ENCODE results near the gene CALML5.

The CALML5 gene

DNA sequence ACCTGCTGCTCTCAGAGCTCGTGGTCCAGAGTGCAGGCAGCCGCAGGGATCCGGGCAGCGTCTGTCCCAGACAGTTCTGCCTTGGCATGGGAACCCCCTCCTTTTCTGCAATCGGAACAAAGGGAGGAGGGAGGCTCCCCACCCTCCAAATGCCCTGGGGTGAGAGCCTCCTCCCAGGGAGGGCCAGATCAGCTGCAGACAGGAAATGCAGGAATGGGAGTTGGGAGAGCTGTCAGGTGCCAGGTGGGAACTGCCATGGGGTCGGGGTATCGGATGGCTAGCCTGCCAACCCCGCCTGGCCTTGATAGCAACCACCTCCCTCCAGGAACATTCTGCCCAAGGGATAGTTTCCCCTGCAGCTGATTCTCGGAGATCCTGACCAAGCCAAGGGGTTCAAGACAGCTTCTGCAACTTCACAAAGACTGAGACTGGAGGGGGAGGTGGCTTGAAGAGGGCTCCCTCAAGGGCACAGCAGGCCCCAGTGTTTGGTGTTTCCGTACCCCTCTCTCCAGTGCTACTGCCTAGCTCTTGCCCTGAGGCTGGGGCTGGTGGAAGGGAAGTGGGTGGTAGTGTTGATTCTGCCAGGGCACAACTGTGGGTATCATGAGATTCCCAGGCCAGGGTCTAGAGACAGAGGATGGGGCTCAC, at the start of gene CALML5:
Gene CALML5, minus strand, starts transcription at position 78 of the 648 bp plus-strand sequence. CDS start 132 bp downstream, outside the sequence.
- Histone ChIP-seq H3K4me3 (ENCODE audit: low read depth in 1 of 2, low read length in 2 of 2) (no peak within 1 kb of the TSS), H3K4me1 (ENCODE audit: insufficient read depth, low read length) (no peaks in the 10 kb centered on the region)

DNA sequence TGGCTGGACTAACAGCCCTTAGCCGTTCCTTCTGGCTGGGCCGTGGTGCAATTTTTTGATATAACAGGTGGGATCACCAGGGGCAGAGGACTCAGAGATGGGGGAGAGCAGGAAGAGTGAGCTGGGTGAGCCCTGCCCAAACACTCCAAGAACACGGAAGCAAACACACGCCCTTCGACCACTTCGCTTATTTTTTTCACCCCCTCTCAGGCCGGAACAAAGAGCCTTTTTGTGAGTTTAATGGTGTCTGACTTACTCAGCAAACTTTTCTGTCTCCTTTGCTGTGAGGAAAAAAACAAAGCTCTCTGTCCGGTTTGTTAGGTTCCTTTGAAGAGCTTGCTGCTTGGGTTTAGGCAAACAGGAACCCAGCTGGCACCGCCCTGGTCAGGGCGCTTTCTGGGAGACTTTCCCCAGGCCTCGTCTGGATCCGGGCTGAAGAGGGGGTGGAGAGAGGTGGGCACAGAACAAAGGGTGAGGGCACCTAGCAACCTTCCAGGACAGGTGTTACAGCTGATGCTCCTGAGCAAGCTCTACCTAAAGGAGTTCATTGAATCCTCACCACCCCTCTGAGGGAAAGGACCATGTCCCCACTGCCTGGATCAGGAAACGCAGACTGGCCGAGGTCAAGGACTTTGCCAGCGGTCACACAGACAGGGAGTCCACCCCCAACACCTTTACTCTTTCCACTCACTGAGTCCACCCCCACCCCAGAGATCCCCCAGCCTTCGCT, 48.7 kb upstream of the CALML5 start:
- H3K9ac ChIP-seq (ENCODE audit: low read length), result peak overlapping the region; percentile 2

More for the DNA sequence above, at the start of gene CALML5:
- H3K27me3 ChIP-seq (ENCODE audit: control insufficient read depth in 1 of 2, insufficient read depth in 2 of 2, low read length in 2 of 2), result no peaks in the 10 kb centered on the region
- no peak within 1 kb of the TSS for H3K9ac ChIP-seq (ENCODE audit: low read length)
- H3K27ac ChIP-seq (ENCODE audit: low read depth, low read length), result no peak within 1 kb of the TSS
- H3K36me3 ChIP-seq (ENCODE audit: insufficient read depth, low read length), result no peaks in the 10 kb centered on the region
- H3K9me3 ChIP-seq (ENCODE audit: low read length), result no peaks in the 10 kb centered on the region

GRCh38 chr10:5547681-5547930, 48.2 kb upstream of the CALML5 start:
- Histone ChIP-seq H3K27ac (ENCODE audit: low read depth, low read length) (peak overlapping the region; percentile 71), H3K4me3 (ENCODE audit: low read depth in 1 of 2, low read length in 2 of 2) (peak overlapping the region; percentile 30 to 43), H3K4me1 (ENCODE audit: insufficient read depth, low read length) (peaks cover 27% of the 10 kb centered on the region), H3K9ac (ENCODE audit: low read length) (peak overlapping the region; percentile 2), H3K27me3 (ENCODE audit: control insufficient read depth in 1 of 2, insufficient read depth in 2 of 2, low read length in 2 of 2) (no peaks in the 10 kb centered on the region), H3K9me3 (ENCODE audit: low read length) (no peaks in the 10 kb centered on the region), H3K36me3 (ENCODE audit: insufficient read depth, low read length) (no peaks in the 10 kb centered on the region)

More for the DNA sequence above, 48.7 kb upstream of the CALML5 start:
- peaks cover 27% of the 10 kb centered on the region for H3K4me1 ChIP-seq (ENCODE audit: insufficient read depth, low read length)
- H3K36me3 ChIP-seq (ENCODE audit: insufficient read depth, low read length), result no peaks in the 10 kb centered on the region
- H3K9me3 ChIP-seq (ENCODE audit: low read length), result no peaks in the 10 kb centered on the region
- H3K4me3 ChIP-seq (ENCODE audit: low read depth in 1 of 2, low read length in 2 of 2), result peak overlapping the region; percentile 30 to 43
- H3K27ac ChIP-seq (ENCODE audit: low read depth, low read length), result peak overlapping the region; percentile 71
- H3K27me3 ChIP-seq (ENCODE audit: control insufficient read depth in 1 of 2, insufficient read depth in 2 of 2, low read length in 2 of 2), result no peaks in the 10 kb centered on the region

GRCh38 chr10:5546891-5547680, 47.7 kb upstream of the CALML5 start:
- Histone ChIP-seq H3K36me3 (ENCODE audit: insufficient read depth, low read length) (no peaks in the 10 kb centered on the region), H3K9me3 (ENCODE audit: low read length) (no peaks in the 10 kb centered on the region), H3K27ac (ENCODE audit: low read depth, low read length) (peak overlapping the region; percentile 71), H3K4me1 (ENCODE audit: insufficient read depth, low read length) (peaks cover 27% of the 10 kb centered on the region), H3K27me3 (ENCODE audit: control insufficient read depth in 1 of 2, insufficient read depth in 2 of 2, low read length in 2 of 2) (no peaks in the 10 kb centered on the region), H3K4me3 (ENCODE audit: low read depth in 1 of 2, low read length in 2 of 2) (peak overlapping the region; percentile 30 to 43), H3K9ac (ENCODE audit: low read length) (peak overlapping the region; percentile 2)

DNA sequence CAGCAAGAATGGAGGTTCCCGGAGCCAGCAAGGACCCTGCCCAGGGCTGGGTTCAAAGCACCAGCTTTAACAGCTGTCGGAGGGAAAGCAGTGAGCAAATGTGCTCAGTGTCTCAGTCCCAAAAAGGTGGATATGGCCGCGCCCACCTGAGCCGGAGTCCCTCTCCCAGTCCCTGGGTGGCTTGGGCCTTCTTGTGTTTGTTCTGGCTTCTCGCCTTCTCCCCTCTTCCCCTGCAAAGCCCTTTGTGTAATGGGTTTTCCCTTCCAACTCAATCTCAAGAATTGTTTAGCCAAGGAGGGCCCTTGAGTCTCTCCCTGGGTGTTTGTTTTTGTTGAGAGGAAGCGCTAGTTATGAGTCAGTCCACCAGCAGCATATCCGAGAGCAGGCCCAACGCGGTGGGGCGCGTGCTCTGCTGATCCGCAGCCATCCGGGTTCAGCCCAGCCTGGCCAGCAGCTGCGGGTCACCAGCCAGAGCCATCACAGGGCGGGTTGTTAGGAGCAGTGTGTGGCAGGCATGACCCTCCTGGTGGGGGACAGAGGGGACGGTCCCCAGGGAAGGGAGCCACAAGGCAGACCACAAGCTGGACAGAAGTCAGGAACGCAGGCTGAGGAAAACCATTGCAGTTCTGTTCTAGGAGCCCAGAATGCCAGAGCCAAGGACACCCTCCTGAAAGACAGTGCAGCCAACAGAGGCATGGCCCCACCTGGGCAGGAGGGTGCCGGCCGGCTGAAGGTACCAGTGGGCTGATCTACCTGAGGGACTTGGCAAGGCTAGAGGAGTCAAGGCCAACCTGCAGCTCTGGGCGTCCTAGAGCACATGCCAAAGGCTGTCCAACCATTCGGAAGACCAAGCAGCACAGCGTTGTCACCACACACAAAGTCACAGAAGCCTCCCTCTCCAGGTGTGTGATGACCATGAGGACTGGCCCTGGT, 46.7 kb upstream of the CALML5 start:
- Histone ChIP-seq H3K36me3 (ENCODE audit: insufficient read depth, low read length) (no peaks in the 10 kb centered on the region), H3K9ac (ENCODE audit: low read length) (no peak overlapping the region), H3K9me3 (ENCODE audit: low read length) (no peaks in the 10 kb centered on the region), H3K4me3 (ENCODE audit: low read depth in 1 of 2, low read length in 2 of 2) (no peak overlapping the region), H3K4me1 (ENCODE audit: insufficient read depth, low read length) (peaks cover 27% of the 10 kb centered on the region), H3K27ac (ENCODE audit: low read depth, low read length) (no peak overlapping the region), H3K27me3 (ENCODE audit: control insufficient read depth in 1 of 2, insufficient read depth in 2 of 2, low read length in 2 of 2) (no peaks in the 10 kb centered on the region)

DNA sequence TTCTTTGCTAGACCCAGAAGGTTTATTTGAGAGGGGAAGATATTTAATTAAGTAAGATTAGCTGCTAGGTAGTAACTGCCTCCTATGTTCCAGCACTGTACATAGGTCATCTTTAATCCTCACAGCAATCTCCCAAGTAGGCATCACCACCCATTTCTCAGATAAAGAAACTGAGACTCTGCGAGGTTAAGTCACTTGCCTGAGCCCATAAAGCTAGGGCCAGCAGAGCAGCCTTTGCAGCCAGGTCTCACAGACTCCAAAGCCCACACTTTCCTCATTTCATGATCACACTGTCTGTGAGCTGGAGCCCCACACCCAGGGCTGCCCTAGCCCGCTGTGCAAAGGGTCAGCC, 46.0 kb upstream of the CALML5 start:
- H3K27me3 ChIP-seq (ENCODE audit: control insufficient read depth in 1 of 2, insufficient read depth in 2 of 2, low read length in 2 of 2), result no peaks in the 10 kb centered on the region
- H3K27ac ChIP-seq (ENCODE audit: low read depth, low read length), result no peak overlapping the region
- no peaks in the 10 kb centered on the region for H3K9me3 ChIP-seq (ENCODE audit: low read length)
- no peaks in the 10 kb centered on the region for H3K36me3 ChIP-seq (ENCODE audit: insufficient read depth, low read length)
- H3K4me1 ChIP-seq (ENCODE audit: insufficient read depth, low read length), result peaks cover 27% of the 10 kb centered on the region
- H3K4me3 ChIP-seq (ENCODE audit: low read depth in 1 of 2, low read length in 2 of 2), result no peak overlapping the region
- no peak overlapping the region for H3K9ac ChIP-seq (ENCODE audit: low read length)

DNA sequence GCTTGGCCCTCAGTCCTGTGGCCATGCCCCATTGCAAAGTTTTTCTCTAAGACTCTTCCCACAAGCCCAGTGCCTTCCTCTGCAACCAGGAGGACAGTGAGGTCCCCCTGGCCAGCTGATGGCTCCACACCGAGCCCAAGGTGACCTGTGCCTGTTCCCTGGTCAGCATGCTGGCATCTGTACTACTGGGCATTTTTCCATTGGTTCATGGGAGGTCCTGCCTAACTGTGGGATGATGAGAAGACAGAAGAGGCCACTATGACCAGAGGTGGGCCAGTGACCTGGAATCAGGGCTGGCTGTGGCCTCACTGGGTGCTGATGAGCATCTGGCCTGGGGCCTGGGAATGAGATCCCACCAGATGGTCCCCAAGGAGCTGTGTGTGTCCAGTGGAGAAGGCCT, 45.6 kb upstream of the CALML5 start:
- Histone ChIP-seq H3K4me3 (ENCODE audit: low read depth in 1 of 2, low read length in 2 of 2) (no peak overlapping the region), H3K27ac (ENCODE audit: low read depth, low read length) (no peak overlapping the region), H3K9me3 (ENCODE audit: low read length) (no peaks in the 10 kb centered on the region), H3K4me1 (ENCODE audit: insufficient read depth, low read length) (peaks cover 27% of the 10 kb centered on the region), H3K27me3 (ENCODE audit: control insufficient read depth in 1 of 2, insufficient read depth in 2 of 2, low read length in 2 of 2) (no peaks in the 10 kb centered on the region), H3K9ac (ENCODE audit: low read length) (no peak overlapping the region), H3K36me3 (ENCODE audit: insufficient read depth, low read length) (no peaks in the 10 kb centered on the region)

DNA sequence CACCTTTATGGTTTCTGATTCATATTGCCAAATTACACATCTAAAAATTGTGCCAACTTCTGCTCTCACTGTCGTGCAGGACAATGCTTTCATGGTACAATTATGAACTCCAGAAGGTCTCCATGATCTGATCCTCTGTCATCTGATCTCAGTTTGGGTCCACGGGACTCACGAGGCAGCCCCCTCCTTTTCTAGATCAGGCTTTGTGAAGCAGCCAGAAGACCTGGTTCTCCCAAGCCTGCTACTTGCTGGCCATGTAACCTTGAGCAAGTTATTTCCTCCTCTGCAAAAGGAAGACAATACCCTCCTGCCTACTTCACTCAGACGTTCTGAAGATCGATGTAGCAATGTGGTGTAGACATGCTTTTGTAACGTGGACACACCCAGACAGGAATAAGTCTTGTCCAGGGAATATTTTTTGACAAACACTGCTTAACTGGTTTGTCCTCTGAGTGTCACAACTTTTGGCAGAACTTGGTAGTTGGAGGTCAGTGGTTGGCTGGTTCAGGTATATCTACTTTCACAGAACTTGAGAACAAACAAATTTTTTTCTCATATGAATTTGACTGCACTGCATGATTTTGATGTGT, 44.9 kb upstream of the CALML5 start:
- Histone ChIP-seq H3K27me3 (ENCODE audit: control insufficient read depth in 1 of 2, insufficient read depth in 2 of 2, low read length in 2 of 2) (no peaks in the 10 kb centered on the region), H3K4me3 (ENCODE audit: low read depth in 1 of 2, low read length in 2 of 2) (no peak overlapping the region), H3K36me3 (ENCODE audit: insufficient read depth, low read length) (no peaks in the 10 kb centered on the region), H3K9me3 (ENCODE audit: low read length) (no peaks in the 10 kb centered on the region), H3K27ac (ENCODE audit: low read depth, low read length) (no peak overlapping the region), H3K9ac (ENCODE audit: low read length) (no peak overlapping the region), H3K4me1 (ENCODE audit: insufficient read depth, low read length) (peaks cover 27% of the 10 kb centered on the region)

DNA sequence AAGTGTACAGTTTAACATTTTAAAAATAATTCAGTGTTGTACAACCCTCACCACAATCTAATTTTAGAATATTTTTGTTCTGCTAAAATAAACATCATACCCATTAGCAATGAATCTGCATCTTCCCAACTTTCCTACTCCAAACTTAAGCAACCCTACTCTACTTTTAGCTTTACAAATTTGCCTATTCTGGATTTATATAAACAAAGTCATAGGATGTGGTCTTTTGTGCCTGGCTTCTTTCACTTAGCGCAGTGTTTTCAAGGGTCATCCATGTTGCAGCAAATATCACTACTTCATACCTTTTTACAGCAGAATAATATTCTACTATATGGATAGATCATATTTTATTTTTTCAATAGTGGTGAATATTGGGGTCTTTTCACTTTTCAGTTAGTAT, 44.3 kb upstream of the CALML5 start:
- no peak overlapping the region for H3K4me3 ChIP-seq (ENCODE audit: low read depth in 1 of 2, low read length in 2 of 2)
- H3K27me3 ChIP-seq (ENCODE audit: control insufficient read depth in 1 of 2, insufficient read depth in 2 of 2, low read length in 2 of 2), result no peaks in the 10 kb centered on the region
- no peak overlapping the region for H3K27ac ChIP-seq (ENCODE audit: low read depth, low read length)
- peaks cover 26% of the 10 kb centered on the region for H3K4me1 ChIP-seq (ENCODE audit: insufficient read depth, low read length)
- H3K9ac ChIP-seq (ENCODE audit: low read length), result no peak overlapping the region
- no peaks in the 10 kb centered on the region for H3K9me3 ChIP-seq (ENCODE audit: low read length)
- H3K36me3 ChIP-seq (ENCODE audit: insufficient read depth, low read length), result no peaks in the 10 kb centered on the region

- Histone ChIP-seq H3K9me3 (ENCODE audit: low read length) (no peaks in the 10 kb centered on the region), H3K9ac (ENCODE audit: low read length) (no peak overlapping the region), H3K4me1 (ENCODE audit: insufficient read depth, low read length) (peaks cover 11% of the 10 kb centered on the region), H3K4me3 (ENCODE audit: low read depth in 1 of 2, low read length in 2 of 2) (no peak overlapping the region), H3K36me3 (ENCODE audit: insufficient read depth, low read length) (no peaks in the 10 kb centered on the region), H3K27me3 (ENCODE audit: control insufficient read depth in 1 of 2, insufficient read depth in 2 of 2, low read length in 2 of 2) (no peaks in the 10 kb centered on the region), H3K27ac (ENCODE audit: low read depth, low read length) (no peak overlapping the region)
These were observed 42.7 kb upstream of the CALML5 start for GRCh38 chr10:5542100-5542499.
